ENCODE measurements around the gene MBOAT1.
"Not testable (repeated sequence)": the region's sequence is repeated elsewhere in the genome, so short reads cannot be mapped to it uniquely, and the experiment has no call there.

Gene MBOAT1

GRCh38 chr6:20202699-20203302 lies 9.5 kb downstream of the MBOAT1 start:
- no peak for DNase-seq (ENCODE audit: low spot score)

GRCh38 chr6:20202324-20202658 lies 10.0 kb downstream of the MBOAT1 start:
- DNase-seq (ENCODE audit: low spot score), result no peak

DNA sequence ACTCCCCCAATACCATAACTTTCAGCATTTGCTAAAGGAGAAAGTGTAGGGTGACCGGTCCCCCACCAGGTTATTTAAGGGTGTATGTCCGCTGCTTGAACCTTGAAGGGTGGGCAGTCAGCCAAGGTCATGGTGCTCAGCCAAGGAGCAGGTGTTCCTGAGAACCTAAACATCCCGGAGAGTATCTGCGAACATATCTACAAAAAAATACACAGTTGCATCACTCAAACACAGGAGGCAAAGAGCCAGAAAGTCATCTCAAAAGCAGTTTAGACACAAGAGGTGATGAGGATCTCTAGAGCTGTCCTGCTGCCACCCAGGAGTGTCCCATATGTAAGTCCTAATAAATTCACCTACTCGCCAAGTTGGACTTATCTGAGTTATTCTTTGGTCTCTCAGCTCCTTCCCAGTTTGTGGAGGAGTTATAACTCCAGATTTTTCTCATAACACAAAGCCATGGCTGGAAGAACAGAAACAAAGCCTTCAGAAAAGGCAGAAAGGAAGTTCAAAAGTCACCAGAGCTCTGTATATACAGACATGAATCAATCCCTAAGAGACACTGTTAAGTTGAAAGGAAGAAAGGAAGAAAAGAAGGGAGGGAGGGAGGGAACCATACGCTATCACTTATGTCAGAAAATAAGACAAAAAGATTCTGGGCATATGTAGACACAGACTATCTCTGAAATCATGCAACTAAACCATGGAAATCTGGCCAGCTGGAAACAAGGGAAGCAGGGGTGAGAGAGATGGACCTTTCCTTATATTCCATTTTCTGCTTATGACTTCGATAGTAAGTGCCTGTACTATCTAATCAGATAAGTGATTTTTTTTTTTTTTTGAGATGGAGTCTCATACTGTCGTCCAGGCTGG lies 11.3 kb downstream of the MBOAT1 start:
- no peak for DNase-seq (ENCODE audit: low spot score)

DNA sequence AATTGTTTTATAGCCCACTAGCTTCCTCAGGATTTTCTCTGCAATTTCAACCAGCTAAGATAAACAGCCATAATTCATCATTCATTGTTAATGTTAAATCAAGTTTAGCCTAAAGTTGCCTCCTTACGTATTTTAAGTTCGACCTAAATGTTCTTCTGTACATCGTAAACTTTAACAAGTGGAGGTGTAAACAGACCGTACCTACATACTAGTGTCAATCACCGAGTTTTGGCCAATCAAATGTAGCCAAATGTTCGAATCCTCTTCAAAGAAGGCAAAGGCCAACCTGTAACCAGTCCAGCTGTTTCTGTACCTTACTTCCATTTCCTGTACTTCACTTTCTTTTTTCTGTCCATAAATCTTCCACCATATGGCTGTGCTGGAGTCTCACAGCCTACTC lies 13.5 kb downstream of the MBOAT1 start:
- DNase-seq (ENCODE audit: low spot score), result no peak

DNA sequence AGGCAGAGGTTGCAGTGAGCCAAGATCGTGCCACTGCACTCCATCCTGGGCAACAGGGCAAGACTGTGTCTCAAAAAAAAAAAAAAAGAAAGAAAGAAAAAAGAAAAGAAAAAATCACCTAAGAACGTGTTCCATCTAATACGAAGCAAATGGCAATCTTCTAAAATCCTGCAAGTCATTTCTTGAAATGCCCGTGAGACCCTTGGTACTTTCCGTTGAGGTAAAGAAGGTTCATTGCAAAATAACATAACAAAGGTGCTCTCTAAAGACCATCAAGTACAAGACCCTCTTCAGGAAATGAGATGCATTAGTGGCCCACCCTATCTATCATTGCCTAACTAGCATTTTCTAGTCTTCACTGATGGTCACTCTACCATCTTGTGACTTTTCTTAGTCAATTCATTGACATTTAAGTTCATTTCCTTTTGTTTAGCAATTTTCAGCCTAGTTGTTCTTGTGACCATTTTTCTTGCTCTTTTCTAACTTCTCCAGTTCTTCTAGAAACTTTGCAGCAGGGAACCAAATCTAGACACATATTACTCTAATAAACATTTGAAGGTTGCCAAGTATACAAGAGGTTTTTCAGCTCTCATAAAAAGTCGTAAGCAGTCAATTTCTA lies 14.0 kb downstream of the MBOAT1 start:
- DNase-seq (ENCODE audit: low spot score), result no peak

- no peak for DNase-seq (ENCODE audit: low spot score)
These were observed 15.0 kb downstream of the MBOAT1 start for GRCh38 chr6:20197251-20197650.

DNA sequence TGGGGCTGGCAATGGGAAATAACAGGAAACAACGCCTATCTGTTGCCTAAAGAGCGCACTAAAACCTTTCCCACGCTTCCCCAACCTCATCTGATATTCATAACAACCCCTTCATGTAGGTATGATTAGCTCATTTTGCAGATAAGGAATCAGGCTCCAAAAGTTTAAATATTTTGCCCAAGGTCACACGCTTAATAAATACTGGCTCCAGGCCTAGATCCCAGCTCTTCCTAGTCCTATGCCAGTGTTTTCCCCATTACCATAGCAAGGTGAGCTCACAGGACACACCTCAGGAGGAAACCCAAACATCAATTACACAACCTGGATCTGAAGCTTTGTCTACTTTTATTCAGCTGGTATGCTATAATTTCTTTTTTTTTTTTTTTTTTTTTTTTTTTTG lies 19.6 kb downstream of the MBOAT1 start:
- no peak for DNase-seq (ENCODE audit: low spot score)

GRCh38 chr6:20191992-20192391 lies 20.3 kb downstream of the MBOAT1 start:
- no peak for DNase-seq (ENCODE audit: low spot score)

DNA sequence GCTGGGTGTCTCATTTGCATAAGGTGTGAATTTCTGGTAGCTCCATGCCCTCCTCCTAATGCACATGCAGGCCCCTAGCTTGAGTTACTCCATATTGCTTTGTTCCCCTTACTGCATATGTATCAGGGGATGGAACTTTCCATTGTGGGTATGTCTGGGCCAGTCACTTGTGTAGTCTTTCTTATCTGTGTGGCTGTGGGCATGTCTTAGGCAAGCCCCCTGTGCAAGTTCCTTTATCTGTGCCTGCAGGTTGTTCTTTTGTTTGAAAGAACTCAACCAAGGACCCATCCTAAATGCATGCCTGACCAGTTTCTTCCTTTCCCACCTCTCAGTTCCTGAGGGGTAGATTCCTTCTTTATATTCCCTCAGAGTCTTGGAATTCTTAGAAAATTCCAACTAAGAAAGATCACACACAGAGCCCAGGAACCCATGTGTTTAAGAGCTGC lies 23.6 kb downstream of the MBOAT1 start:
- DNase-seq (ENCODE audit: low spot score), result no peak

GRCh38 chr6:20186981-20187380 lies 25.3 kb downstream of the MBOAT1 start:
- DNase-seq (ENCODE audit: low spot score), result no peak

DNA sequence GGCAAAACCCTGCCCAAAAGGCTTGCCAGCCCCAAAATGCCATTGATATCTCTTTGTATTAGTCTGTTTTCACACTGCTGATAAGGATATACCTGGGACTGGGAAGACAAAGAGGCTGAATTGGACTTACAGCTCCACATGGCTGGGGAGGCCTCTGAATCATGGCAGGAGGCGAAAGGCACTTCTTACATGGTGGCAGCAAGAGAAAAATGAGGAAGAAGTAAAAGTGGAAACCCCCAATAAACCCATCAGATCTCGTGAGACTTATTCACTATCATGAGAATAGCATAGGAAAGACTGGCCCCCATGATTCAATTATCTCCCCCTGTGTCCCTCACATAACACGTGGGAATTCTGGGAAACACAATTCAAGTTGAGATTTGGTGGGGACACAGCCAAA lies 28.6 kb downstream of the MBOAT1 start:
- no peak for DNase-seq (ENCODE audit: low spot score)

- DNase-seq (ENCODE audit: low spot score), result no peak
These were observed 29.2 kb downstream of the MBOAT1 start for GRCh38 chr6:20182926-20183521.

GRCh38 chr6:20182069-20182468 lies 30.2 kb downstream of the MBOAT1 start:
- no peak for DNase-seq (ENCODE audit: low spot score)

DNA sequence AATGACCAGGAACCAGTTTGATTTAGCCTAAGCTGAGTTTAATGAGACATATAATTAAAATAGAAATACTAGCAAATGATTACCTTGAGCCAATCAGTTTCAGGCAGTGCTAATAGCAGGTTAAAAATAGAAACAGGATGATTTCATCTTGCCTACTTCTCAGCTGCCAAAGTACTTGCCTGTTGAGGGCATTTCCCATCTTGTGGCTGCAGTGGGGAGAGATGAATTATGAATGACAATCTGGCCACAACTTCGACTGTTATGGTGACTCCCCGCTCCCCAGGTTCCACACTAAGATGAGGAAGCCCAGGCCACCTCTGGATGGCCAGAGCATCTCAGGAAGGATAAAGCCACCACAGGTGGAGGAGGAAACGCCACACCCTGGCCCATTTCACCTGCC lies 31.3 kb downstream of the MBOAT1 start:
- DNase-seq (ENCODE audit: low spot score), result no peak

- DNase-seq (ENCODE audit: low spot score), result not testable (repeated sequence)
These were observed 32.8 kb downstream of the MBOAT1 start for GRCh38 chr6:20179287-20180045.

DNA sequence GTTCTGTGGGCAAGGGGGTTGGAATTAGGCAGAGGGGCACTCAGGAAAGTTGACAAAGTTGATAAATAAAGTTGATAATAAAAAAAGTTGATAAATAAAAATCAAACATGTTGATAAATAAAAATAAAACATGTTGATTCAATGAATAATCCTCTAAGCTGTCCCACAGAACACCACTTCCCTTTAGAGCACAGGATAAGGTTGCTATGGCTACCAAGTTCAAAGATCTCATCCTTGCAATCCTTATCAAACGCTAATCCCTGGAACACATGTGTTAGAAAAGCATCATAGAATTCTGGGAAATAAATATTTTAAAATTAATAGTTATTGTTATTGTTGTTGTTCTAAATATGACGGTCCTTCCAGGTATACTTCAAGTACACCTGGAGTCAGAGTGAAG lies 33.9 kb downstream of the MBOAT1 start:
- no peak for DNase-seq (ENCODE audit: low spot score)

- DNase-seq (ENCODE audit: low spot score), result no peak
These were observed 36.4 kb downstream of the MBOAT1 start for GRCh38 chr6:20175810-20176410.

DNA sequence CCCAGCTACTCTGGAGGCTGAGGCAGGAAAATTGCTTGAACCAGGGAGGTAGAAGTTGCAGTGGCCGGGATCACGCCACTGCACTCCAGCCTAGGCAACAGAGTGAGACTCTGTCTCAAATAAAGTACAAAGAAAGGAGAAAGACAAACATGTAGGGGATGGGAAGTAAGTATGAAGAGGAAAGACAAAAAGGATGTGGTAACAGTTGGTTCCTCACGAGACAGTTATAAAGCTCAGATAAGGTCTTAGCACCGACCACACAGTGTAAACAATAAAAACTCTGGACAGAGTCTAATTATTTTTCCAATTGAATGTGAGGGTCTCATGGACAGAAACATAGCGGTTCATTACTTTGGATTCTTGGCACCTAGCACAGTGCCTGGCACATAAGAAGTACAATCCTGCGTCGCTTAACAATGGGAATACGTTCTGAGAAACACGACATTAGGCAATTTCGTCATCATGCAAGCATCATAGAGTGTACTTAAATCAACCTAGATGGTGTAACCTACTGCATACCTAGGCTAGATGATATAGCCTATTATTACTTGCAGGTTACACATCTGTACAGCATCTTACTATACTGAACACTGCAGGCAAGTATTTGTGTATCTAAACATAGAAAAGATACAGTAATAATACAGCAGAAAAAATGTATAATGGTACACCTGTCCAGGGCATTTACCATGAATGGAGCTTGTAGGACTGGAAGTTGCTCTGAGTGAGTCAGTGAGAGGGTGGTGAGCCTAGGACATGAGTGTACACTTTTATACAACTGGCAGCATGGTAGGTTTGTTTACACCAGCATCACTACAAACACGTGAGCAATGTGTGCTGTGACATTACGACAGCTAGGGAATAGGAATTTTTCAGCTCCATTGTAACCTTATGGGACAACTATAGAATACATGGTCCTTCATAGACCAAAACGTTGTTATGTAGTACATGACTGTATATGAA lies 38.2 kb downstream of the MBOAT1 start:
- no peak for DNase-seq (ENCODE audit: low spot score)

- no peak for DNase-seq (ENCODE audit: low spot score)
These were observed 39.3 kb downstream of the MBOAT1 start for GRCh38 chr6:20172842-20173456.
